Activated CD4-positive, alpha-beta T cell treated with anti-CD3 and anti-CD28 coated beads, Interleukin-2, amount 50 U/mL, for 24 hours (primary cell): ENCODE data around the gene EOMES.

Experiments used
- DNase-seq, 2 donors: peaks; one replicate each; pipeline ENCODE4 v3.0.0-alpha.2; 2020; ENCODE audit warnings: low read depth in 1 of 2, low spot score in 1 of 2

Gene EOMES

GRCh38 chr3:27720899-27721716 lies 1.0 kb downstream of the EOMES start:
- no peak for DNase-seq

GRCh38 chr3:27719314-27720003 lies 2.7 kb downstream of the EOMES start:
- DNase-seq: no peak

GRCh38 chr3:27718459-27718858 lies 3.7 kb downstream of the EOMES start:
- no peak for DNase-seq

GRCh38 chr3:27717200-27717852 lies 4.8 kb downstream of the EOMES start:
- no peak for DNase-seq

GRCh38 chr3:27716309-27716708 lies 5.8 kb downstream of the EOMES start:
- DNase-seq: no peak

- no peak for DNase-seq
Measured at GRCh38 chr3:27715863-27716262, 6.3 kb downstream of the EOMES start.

- DNase-seq: no peak
Measured at GRCh38 chr3:27715454-27715806, 6.7 kb downstream of the EOMES start.

GRCh38 chr3:27714692-27715453 lies 7.2 kb downstream of the EOMES start:
- DNase-seq: no peak

- DNase-seq: no peak
Measured at GRCh38 chr3:27714146-27714526, 8.0 kb downstream of the EOMES start.

- DNase-seq: no peak
Measured at GRCh38 chr3:27713435-27714145, 8.5 kb downstream of the EOMES start.

GRCh38 chr3:27713078-27713423 lies 9.1 kb downstream of the EOMES start:
- no peak for DNase-seq

- peak in 1 of 2 donors; percentile 65 for DNase-seq
Measured at GRCh38 chr3:27712136-27713077, 9.7 kb downstream of the EOMES start.

GRCh38 chr3:27708250-27708649 lies 13.9 kb downstream of the EOMES start:
- no peak for DNase-seq

- DNase-seq: no peak
Measured at GRCh38 chr3:27699067-27699466, 23.1 kb downstream of the EOMES start.

GRCh38 chr3:27696906-27697305 lies 25.2 kb downstream of the EOMES start:
- no peak for DNase-seq

- no peak for DNase-seq
Measured at GRCh38 chr3:27695636-27696035, 26.5 kb downstream of the EOMES start.

- DNase-seq: no peak
Measured at GRCh38 chr3:27688053-27688452, 34.1 kb downstream of the EOMES start.

- no peak for DNase-seq
Measured at GRCh38 chr3:27686642-27687041, 35.5 kb downstream of the EOMES start.

- no peak for DNase-seq
Measured at GRCh38 chr3:27685474-27685873, 36.6 kb downstream of the EOMES start.

GRCh38 chr3:27684302-27684701 lies 37.8 kb downstream of the EOMES start:
- DNase-seq: no peak
